Esophagus squamous epithelium (tissue), 4 donors: ENCODE results near the gene BTG4.

ENCODE experiments used
- POLR2A ChIP-seq, 4 donors: fragments of 450-650 bp; IDR thresholded peaks; one replicate each; pipeline ENCODE4 v1.6.1; 2017; ENCODE audit warnings: antibody characterized with exemption in 4 of 4, mild to moderate bottlenecking in 4 of 4, moderate library complexity in 3 of 4
- TF ChIP-seq, protein P1 (sequence below), 6 experiments: fragments of 450-650 bp in 4 of 6; fragments of 200-600 bp in 2 of 6; sonication (generic) in 2 of 6; IDR thresholded peaks; one replicate each; pipeline ENCODE4 v1.5.1; 2016 to 2019; ENCODE audit warnings: antibody characterized with exemption in 6 of 6, mild to moderate bottlenecking in 4 of 6, moderate library complexity in 4 of 6

DNA sequence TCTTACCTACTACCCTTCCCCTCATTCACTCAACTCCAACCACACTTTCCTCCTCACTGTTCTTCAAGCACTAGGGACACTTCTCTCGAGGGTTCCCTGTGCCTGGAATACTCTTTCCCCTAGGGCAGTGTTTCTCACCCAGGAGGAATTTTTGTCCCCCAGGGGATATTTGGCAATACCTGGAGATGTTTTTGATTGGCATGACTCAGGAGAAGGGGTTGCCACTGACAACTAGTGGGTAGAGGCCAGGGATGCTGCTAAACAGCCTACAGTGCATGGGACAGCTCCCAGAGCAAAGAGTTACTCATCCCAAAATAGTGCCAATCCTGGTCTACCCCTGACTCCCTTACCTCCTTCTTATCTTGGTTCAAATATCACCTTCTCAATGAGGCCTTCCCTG is 40.0 kb downstream of the BTG4 start:
- TF ChIP-seq, protein P1, sequence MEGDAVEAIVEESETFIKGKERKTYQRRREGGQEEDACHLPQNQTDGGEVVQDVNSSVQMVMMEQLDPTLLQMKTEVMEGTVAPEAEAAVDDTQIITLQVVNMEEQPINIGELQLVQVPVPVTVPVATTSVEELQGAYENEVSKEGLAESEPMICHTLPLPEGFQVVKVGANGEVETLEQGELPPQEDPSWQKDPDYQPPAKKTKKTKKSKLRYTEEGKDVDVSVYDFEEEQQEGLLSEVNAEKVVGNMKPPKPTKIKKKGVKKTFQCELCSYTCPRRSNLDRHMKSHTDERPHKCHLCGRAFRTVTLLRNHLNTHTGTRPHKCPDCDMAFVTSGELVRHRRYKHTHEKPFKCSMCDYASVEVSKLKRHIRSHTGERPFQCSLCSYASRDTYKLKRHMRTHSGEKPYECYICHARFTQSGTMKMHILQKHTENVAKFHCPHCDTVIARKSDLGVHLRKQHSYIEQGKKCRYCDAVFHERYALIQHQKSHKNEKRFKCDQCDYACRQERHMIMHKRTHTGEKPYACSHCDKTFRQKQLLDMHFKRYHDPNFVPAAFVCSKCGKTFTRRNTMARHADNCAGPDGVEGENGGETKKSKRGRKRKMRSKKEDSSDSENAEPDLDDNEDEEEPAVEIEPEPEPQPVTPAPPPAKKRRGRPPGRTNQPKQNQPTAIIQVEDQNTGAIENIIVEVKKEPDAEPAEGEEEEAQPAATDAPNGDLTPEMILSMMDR (IDR thresholded peaks at IDR 0.05), result no peak
- TF ChIP-seq POLR2A (IDR thresholded peaks at IDR 0.05), result no peak
